Fibroblast of lung (primary cell): Measurements from ENCODE around the gene C1orf94. TPM values are rescaled to one million over a fixed set of nuclear protein-coding genes. Genes with fewer than 3 reads are reported as not detected.

Experiments used
- DNase-seq, 2 donors: peaks; one replicate each; pipeline versions ENCODE4 v3.0.0 to v3.0.0-alpha.2; 2010; ENCODE audit warnings: low read depth in 2 of 2
- H2AFZ ChIP-seq: 2 replicates; pipeline ENCODE4 v1.5.1; 2012; ENCODE audit warnings: low read length, control low read depth, inconsistent platforms
- H3K27ac ChIP-seq: 2 replicates; pipeline ENCODE4 v1.5.1; 2011; ENCODE audit warnings: low read length, control low read depth; ENCODE audit not compliant: insufficient read depth
- H3K27me3 ChIP-seq: 2 replicates; pipeline ENCODE4 v1.5.1; 2011; ENCODE audit warnings: mild to moderate bottlenecking, low read length; ENCODE audit not compliant: control insufficient read depth, insufficient read depth
- H3K36me3 ChIP-seq: 2 replicates; pipeline ENCODE4 v1.5.1; 2011; ENCODE audit warnings: low read length; ENCODE audit not compliant: control insufficient read depth, insufficient read depth
- H3K4me1 ChIP-seq: 2 replicates; pipeline ENCODE4 v1.5.1; 2011; ENCODE audit warnings: low read length; ENCODE audit not compliant: control insufficient read depth, insufficient read depth; ENCODE audit errors: extremely low read depth
- H3K4me2 ChIP-seq: 2 replicates; pipeline ENCODE4 v1.5.1; 2011; ENCODE audit warnings: low read length, control low read depth; ENCODE audit not compliant: insufficient read depth; ENCODE audit errors: extremely low read depth
- H3K4me3 ChIP-seq, 4 experiments: fragments of 200-600 bp in 1 of 4; sonication (generic) in 1 of 4; replicated peaks in 1 of 4; 2 replicates each; pipeline ENCODE4 v1.5.1; 2011 to 2016; ENCODE audit warnings: low read length in 4 of 4, low read depth in 3 of 4, mild to moderate bottlenecking in 3 of 4, control low read depth in 2 of 4, inconsistent platforms in 1 of 4, mixed read lengths in 1 of 4; ENCODE audit not compliant: insufficient read depth in 1 of 4; ENCODE audit errors: control extremely low read depth in 1 of 4
- H3K79me2 ChIP-seq: 2 replicates; pipeline ENCODE4 v1.5.1; 2012; ENCODE audit warnings: mild to moderate bottlenecking, low read length, inconsistent platforms; ENCODE audit not compliant: control insufficient read depth, insufficient read depth
- H3K9ac ChIP-seq: 2 replicates; pipeline ENCODE4 v1.5.1; 2011; ENCODE audit warnings: mild to moderate bottlenecking, low read length, control low read depth; ENCODE audit not compliant: insufficient read depth
- H3K9me3 ChIP-seq: 2 replicates; pipeline ENCODE4 v1.5.1; 2012; ENCODE audit warnings: low read depth, low read length; ENCODE audit not compliant: control insufficient read depth, insufficient read depth
- H4K20me1 ChIP-seq: 2 replicates; pipeline ENCODE4 v1.5.1; 2011; ENCODE audit warnings: low read length; ENCODE audit not compliant: control insufficient read depth, insufficient read depth; ENCODE audit errors: extremely low read depth
- EZH2 ChIP-seq: IDR thresholded peaks from 2 replicates; pipeline ENCODE4 v1.5.1; 2012; ENCODE audit warnings: low read length, control low read depth, mild to moderate bottlenecking; ENCODE audit errors: missing control alignments
- polyA plus RNA-seq, 2 donors: library from polyadenylated mRNA; depleted of rRNA in 1 of 2; stranded (reverse) in 1 of 2; unstranded in 1 of 2; fragments of >200 nt; gene quantifications; 2 replicates each; pipeline ENCODE4 v1.2.1, GENCODE V29; 2011 to 2012; ENCODE audit warnings: missing spikeins in 1 of 2
- total RNA-seq: library from RNA; depleted of rRNA; stranded (reverse); fragments of >200 nt; gene quantifications from 2 replicates; pipeline ENCODE4 v1.2.1, GENCODE V29; 2014
- TF ChIP-seq, protein P1 (sequence below), 2 donors: IDR thresholded peaks in 1 of 2; conservative IDR thresholded peaks in 1 of 2; 1 replicate in 1 of 2; 2 replicates in 1 of 2; pipeline ENCODE4 v1.5.1; 2011 to 2012; ENCODE audit warnings: low read length in 2 of 2, control low read depth in 1 of 2, inconsistent platforms in 1 of 2, low read depth in 1 of 2, mild to moderate bottlenecking in 1 of 2

Gene C1orf94
- total and polyA plus RNA-seq, 2 donors (not counting 1 experiment from before 2014, with no cell fraction given), result under 0.01 to 0.02 TPM

GRCh38 chr1:34165422-34165921, 11.2 kb upstream of the C1orf94 start:
- peak overlapping the region in 3 of 4 experiments; percentile 51 to 80 (median 78) for H3K4me3 ChIP-seq
- peaks cover 2% of the 10 kb centered on the region for H3K27me3 ChIP-seq
- peaks cover 2% of the 10 kb centered on the region for H3K79me2 ChIP-seq
- no peak overlapping the region for H3K27ac ChIP-seq
- H3K9ac ChIP-seq, result peak overlapping the region; percentile 7
- peak in 1 of 2 donors; percentile 37 for DNase-seq
- H3K36me3 ChIP-seq, result no peaks in the 10 kb centered on the region
- H3K4me2 ChIP-seq, result peak overlapping the region; percentile 72
- H4K20me1 ChIP-seq, result no peaks in the 10 kb centered on the region
- peak overlapping the region; percentile 39 for H2AFZ ChIP-seq
- TF ChIP-seq, protein P1, sequence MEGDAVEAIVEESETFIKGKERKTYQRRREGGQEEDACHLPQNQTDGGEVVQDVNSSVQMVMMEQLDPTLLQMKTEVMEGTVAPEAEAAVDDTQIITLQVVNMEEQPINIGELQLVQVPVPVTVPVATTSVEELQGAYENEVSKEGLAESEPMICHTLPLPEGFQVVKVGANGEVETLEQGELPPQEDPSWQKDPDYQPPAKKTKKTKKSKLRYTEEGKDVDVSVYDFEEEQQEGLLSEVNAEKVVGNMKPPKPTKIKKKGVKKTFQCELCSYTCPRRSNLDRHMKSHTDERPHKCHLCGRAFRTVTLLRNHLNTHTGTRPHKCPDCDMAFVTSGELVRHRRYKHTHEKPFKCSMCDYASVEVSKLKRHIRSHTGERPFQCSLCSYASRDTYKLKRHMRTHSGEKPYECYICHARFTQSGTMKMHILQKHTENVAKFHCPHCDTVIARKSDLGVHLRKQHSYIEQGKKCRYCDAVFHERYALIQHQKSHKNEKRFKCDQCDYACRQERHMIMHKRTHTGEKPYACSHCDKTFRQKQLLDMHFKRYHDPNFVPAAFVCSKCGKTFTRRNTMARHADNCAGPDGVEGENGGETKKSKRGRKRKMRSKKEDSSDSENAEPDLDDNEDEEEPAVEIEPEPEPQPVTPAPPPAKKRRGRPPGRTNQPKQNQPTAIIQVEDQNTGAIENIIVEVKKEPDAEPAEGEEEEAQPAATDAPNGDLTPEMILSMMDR (conservative IDR thresholded peaks at IDR 0.05 in 1 of 2, IDR thresholded peaks at IDR 0.05 in 1 of 2; ENCODE audit: low read depth in 1 of 2, low read length in 2 of 2), result no peak
- no peak for TF ChIP-seq EZH2
- H3K4me1 ChIP-seq, result peaks cover 5% of the 10 kb centered on the region
- no peaks in the 10 kb centered on the region for H3K9me3 ChIP-seq

- no peak for DNase-seq
- H3K27ac ChIP-seq, result no peak overlapping the region
- peak overlapping the region; percentile 13 for H3K9ac ChIP-seq
- no peaks in the 10 kb centered on the region for H3K36me3 ChIP-seq
- peaks cover 5% of the 10 kb centered on the region for H3K4me1 ChIP-seq
- H3K9me3 ChIP-seq, result no peaks in the 10 kb centered on the region
- peaks cover 2% of the 10 kb centered on the region for H3K79me2 ChIP-seq
- peak overlapping the region; percentile 44 for H2AFZ ChIP-seq
- H3K4me3 ChIP-seq, result peak overlapping the region in 1 of 4 experiments; percentile 49
- peak overlapping the region; percentile 69 for H3K4me2 ChIP-seq
- TF ChIP-seq, protein P1 (conservative IDR thresholded peaks at IDR 0.05 in 1 of 2, IDR thresholded peaks at IDR 0.05 in 1 of 2; ENCODE audit: low read depth in 1 of 2, low read length in 2 of 2), result no peak
- TF ChIP-seq EZH2, result no peak
- H4K20me1 ChIP-seq, result no peaks in the 10 kb centered on the region
- H3K27me3 ChIP-seq, result peaks cover 2% of the 10 kb centered on the region
These were observed 10.5 kb upstream of the C1orf94 start for GRCh38 chr1:34166191-34166624.

GRCh38 chr1:34166625-34167361, 9.9 kb upstream of the C1orf94 start:
- Histone ChIP-seq H3K79me2 (peaks cover 2% of the 10 kb centered on the region), H3K27ac (no peak overlapping the region), H3K9me3 (no peaks in the 10 kb centered on the region), H3K4me3 (peak overlapping the region in 1 of 4 experiments; percentile 49), H3K9ac (no peak overlapping the region), H3K4me2 (peak overlapping the region; percentile 69), H4K20me1 (no peaks in the 10 kb centered on the region), H3K4me1 (peaks cover 5% of the 10 kb centered on the region), H3K27me3 (peaks cover 2% of the 10 kb centered on the region), H3K36me3 (no peaks in the 10 kb centered on the region), H2AFZ (no peak overlapping the region)
- DNase-seq, result peak in 1 of 2 donors; percentile 44
- peak; percentile 48 for TF ChIP-seq EZH2
- TF ChIP-seq, protein P1 (conservative IDR thresholded peaks at IDR 0.05 in 1 of 2, IDR thresholded peaks at IDR 0.05 in 1 of 2; ENCODE audit: low read depth in 1 of 2, low read length in 2 of 2), result no peak
